Natural killer cell (primary cell): ENCODE data around the gene ADAMTS14. TPM values are rescaled to one million over a fixed set of nuclear protein-coding genes. Genes with fewer than 3 reads are reported as not detected.

Experiments
- ATAC-seq, 3 donors: fragments of 150-1000 bp in 2 of 3; fragments of 200-7000 bp in 1 of 3; cut with Tn5 transposase; 1 replicate in 1 of 3; 2 replicates in 2 of 3; pipeline ENCODE4 v1.10.0; 2021; ENCODE audit warnings: mild to moderate bottlenecking in 2 of 3, moderate library complexity in 2 of 3
- DNase-seq, 2 donors: peaks; one replicate each; pipeline versions ENCODE4 v3.0.0 to v3.0.0-alpha.2; 2013 to 2021; ENCODE audit warnings: mixed read lengths in 1 of 2
- H3K27ac ChIP-seq: one replicate; pipeline ENCODE4 v1.5.1; 2013; ENCODE audit warnings: mild to moderate bottlenecking, low read length
- H3K27me3 ChIP-seq: one replicate; pipeline ENCODE4 v1.6.1; 2013; ENCODE audit warnings: low read length; ENCODE audit not compliant: control insufficient read depth, insufficient read depth
- H3K36me3 ChIP-seq: one replicate; pipeline ENCODE4 v1.6.1; 2013; ENCODE audit warnings: low read length; ENCODE audit not compliant: control insufficient read depth, insufficient read depth
- H3K4me1 ChIP-seq: one replicate; pipeline ENCODE4 v1.6.1; 2013; ENCODE audit warnings: low read length; ENCODE audit not compliant: control insufficient read depth, insufficient read depth
- H3K4me3 ChIP-seq: one replicate; pipeline ENCODE4 v1.5.1; 2013; ENCODE audit warnings: low read length
- H3K9me3 ChIP-seq: one replicate; pipeline ENCODE4 v1.6.1; 2013; ENCODE audit warnings: low read length; ENCODE audit not compliant: control insufficient read depth, insufficient read depth
- H3K27ac Mint-ChIP-seq, 2 donors: one replicate each; pipeline ENCODE4 v1.8.0; 2022; ENCODE audit warnings: mild to moderate bottlenecking in 2 of 2, mixed read lengths in 2 of 2, moderate library complexity in 1 of 2
- H3K27me3 Mint-ChIP-seq, 2 donors: one replicate each; pipeline ENCODE4 v1.8.0; 2022; ENCODE audit warnings: low read depth in 2 of 2, mixed read lengths in 2 of 2
- H3K36me3 Mint-ChIP-seq: one replicate; pipeline ENCODE4 v1.8.0; 2022; ENCODE audit warnings: mixed read lengths
- H3K4me1 Mint-ChIP-seq, 2 donors: one replicate each; pipeline ENCODE4 v1.8.0; 2022; ENCODE audit warnings: mixed read lengths in 2 of 2
- H3K4me3 Mint-ChIP-seq: one replicate; pipeline ENCODE4 v1.8.0; 2022; ENCODE audit warnings: mild to moderate bottlenecking, moderate library complexity, mixed read lengths
- H3K9me3 Mint-ChIP-seq, 2 donors: one replicate each; pipeline ENCODE4 v1.8.0; 2022; ENCODE audit warnings: mixed read lengths in 2 of 2
- WGBS: methylation state at CpG from one replicate; pipeline ENCODE4 v1.1.7; 2013; ENCODE audit warnings: missing lambda C conversion rate; ENCODE audit not compliant: insufficient coverage; 5-methylcytosine and 5-hydroxymethylcytosine counted together
- intact Hi-C: fragments of 100-400 bp; cut with micrococcal nuclease; formaldehyde crosslinking; loops from one replicate; pipeline ENCODE4 v1.14.2; 2022
- total RNA-seq, 4 donors: library from RNA; stranded (reverse); fragments of 120-200 nt in 1 of 4; gene quantifications; one replicate each; pipeline versions ENCODE4 v1.2.3 to v1.2.4, GENCODE V29; 2013 to 2022
- TF ChIP-seq, protein P1 (sequence below): fragments of 200-600 bp; IDR thresholded peaks from one replicate; pipeline ENCODE4 v1.8.0; 2022; ENCODE audit warnings: antibody characterized with exemption

Gene ADAMTS14
- total RNA-seq, 3 donors from 2014 or later (not counting 1 experiment from before 2014, with no cell fraction given): 0.70 to 1.5 (median 1.1) TPM

DNA sequence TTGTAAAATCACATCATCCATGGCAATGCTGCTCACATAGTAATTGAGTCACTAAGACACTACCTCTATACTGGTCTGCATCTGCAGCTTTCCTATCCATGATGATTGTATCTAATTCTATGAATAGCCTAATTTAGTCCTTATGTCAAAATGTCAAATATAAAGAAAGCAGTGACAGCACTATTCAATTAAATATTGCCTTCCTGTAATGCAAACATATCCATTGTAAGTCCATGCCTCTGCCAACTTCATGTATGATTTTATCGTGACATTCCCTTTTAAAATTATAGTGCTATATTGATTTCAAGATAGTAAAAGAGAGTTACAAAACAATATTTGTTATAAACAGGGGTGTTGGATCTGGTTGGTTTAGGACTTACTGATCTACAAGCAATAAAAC, 138.7 kb downstream of the ADAMTS14 start:
- H3K4me3 ChIP-seq: no peak overlapping the region
- TF ChIP-seq, protein P1, sequence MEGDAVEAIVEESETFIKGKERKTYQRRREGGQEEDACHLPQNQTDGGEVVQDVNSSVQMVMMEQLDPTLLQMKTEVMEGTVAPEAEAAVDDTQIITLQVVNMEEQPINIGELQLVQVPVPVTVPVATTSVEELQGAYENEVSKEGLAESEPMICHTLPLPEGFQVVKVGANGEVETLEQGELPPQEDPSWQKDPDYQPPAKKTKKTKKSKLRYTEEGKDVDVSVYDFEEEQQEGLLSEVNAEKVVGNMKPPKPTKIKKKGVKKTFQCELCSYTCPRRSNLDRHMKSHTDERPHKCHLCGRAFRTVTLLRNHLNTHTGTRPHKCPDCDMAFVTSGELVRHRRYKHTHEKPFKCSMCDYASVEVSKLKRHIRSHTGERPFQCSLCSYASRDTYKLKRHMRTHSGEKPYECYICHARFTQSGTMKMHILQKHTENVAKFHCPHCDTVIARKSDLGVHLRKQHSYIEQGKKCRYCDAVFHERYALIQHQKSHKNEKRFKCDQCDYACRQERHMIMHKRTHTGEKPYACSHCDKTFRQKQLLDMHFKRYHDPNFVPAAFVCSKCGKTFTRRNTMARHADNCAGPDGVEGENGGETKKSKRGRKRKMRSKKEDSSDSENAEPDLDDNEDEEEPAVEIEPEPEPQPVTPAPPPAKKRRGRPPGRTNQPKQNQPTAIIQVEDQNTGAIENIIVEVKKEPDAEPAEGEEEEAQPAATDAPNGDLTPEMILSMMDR: no peak
- H3K36me3 ChIP-seq: no peaks in the 10 kb centered on the region
- Mint-ChIP-seq H3K4me1 (peaks cover 0 to 8% of the 10 kb centered on the region in 2 donors), H3K27me3 (peaks cover 4 to 10% of the 10 kb centered on the region in 2 donors), H3K27ac (no peak overlapping the region), H3K9me3 (no peaks in the 10 kb centered on the region), H3K36me3 (no peaks in the 10 kb centered on the region), H3K4me3 (no peak overlapping the region)
- intact Hi-C loops: no loop called here
- peaks cover 2% of the 10 kb centered on the region for H3K27me3 ChIP-seq
- no peak overlapping the region for H3K27ac ChIP-seq
- DNase-seq (no peak), ATAC-seq (no peak)
- WGBS: no CpG with 5 or more reads among the region's 1 CpG
- peaks cover 7% of the 10 kb centered on the region for H3K4me1 ChIP-seq
- H3K9me3 ChIP-seq: no peaks in the 10 kb centered on the region

DNA sequence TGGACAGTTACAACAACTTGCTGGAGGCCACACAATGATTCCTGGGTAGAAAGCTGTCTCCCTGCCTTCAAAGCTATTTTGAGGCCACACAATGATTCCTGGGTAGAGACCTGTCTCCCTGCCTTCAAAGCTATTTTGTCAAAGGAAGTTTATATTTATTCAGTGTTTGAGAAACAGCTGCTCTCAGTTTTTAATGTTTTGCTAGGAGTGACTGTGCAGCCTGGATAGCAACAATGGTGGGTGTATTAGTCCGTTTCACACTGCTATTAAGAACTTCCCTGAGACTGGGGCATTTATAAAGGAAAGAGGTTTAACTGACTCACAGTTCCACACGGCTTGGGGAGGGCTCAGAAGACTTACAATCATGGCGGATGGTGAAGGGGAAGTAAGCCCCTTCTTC, 139.6 kb downstream of the ADAMTS14 start:
- H3K9me3 Mint-ChIP-seq: no peaks in the 10 kb centered on the region

More for the DNA sequence above, 139.6 kb downstream of the ADAMTS14 start:
- Mint-ChIP-seq H3K4me1 (peaks cover 6 to 14% of the 10 kb centered on the region in 2 donors), H3K27me3 (peaks cover 4 to 10% of the 10 kb centered on the region in 2 donors), H3K36me3 (no peaks in the 10 kb centered on the region), H3K4me3 (no peak overlapping the region), H3K27ac (no peak overlapping the region)
- Histone ChIP-seq H3K4me3 (no peak overlapping the region), H3K27ac (no peak overlapping the region), H3K27me3 (no peaks in the 10 kb centered on the region), H3K36me3 (no peaks in the 10 kb centered on the region), H3K9me3 (no peaks in the 10 kb centered on the region), H3K4me1 (peaks cover 12% of the 10 kb centered on the region)
- TF ChIP-seq, protein P1: no peak
- DNase-seq (no peak), ATAC-seq (no peak)
- intact Hi-C loops: no loop called here
- WGBS: 90% methylated on average over 3 of the region's 3 CpGs

Other genes with a start within 250 kb of the ADAMTS14 start
- gene NODAL, start 230.8 kb upstream of the ADAMTS14 start, total RNA-seq: not detected
- gene PALD1, start 193.7 kb upstream of the ADAMTS14 start, total RNA-seq: under 1 TPM in 1 of 3 donors, not detected in 2; 0.21 TPM
- gene PRF1, start 69.8 kb upstream of the ADAMTS14 start, total RNA-seq: 1,000 to 10,000 TPM; 1,641 to 2,133 (median 1,982) TPM
- gene TBATA, start 112.9 kb downstream of the ADAMTS14 start, total RNA-seq: under 1 TPM in 1 of 3 donors, not detected in 2; 0.16 TPM
- 10 to 100 TPM; 33.7 to 48.4 (median 47.8) TPM for gene SGPL1, start 143.4 kb downstream of the ADAMTS14 start, total RNA-seq
- 10 to 100 TPM in 2 of 3 donors, 1 to 10 TPM in 1; 7.2 to 15.3 (median 10.4) TPM for gene PCBD1, start 216.1 kb downstream of the ADAMTS14 start, total RNA-seq